SK-N-SH (cell line): ENCODE measurements around the gene NFYA. TPM values are rescaled to one million over a fixed set of nuclear protein-coding genes. Genes with fewer than 3 reads are reported as not detected.

Experiments used
- CTCF ChIA-PET: fragments of 300-600, 350-600 bp; formaldehyde crosslinking; extraction: SDS; loops from one replicate; lab custom pipeline; 2021; lab: Yijun Ruan, JAX
- POLR2A ChIA-PET: fragments of 350-600 bp; sonication (Branson Sonifier 250); formaldehyde crosslinking; extraction: SDS; loops from one replicate; lab custom pipeline; 2020; ENCODE audit warnings: antibody characterized with exemption, inconsistent platforms; lab: Yijun Ruan, JAX
- DNase-seq: peaks from one replicate; pipeline ENCODE4 v3.0.0; 2012
- H2AFZ ChIP-seq: fragments of 200-600 bp; sonication (generic); 2 replicates; pipeline ENCODE4 v1.8.1; 2016; ENCODE audit warnings: antibody characterized with exemption, mild to moderate bottlenecking, low read depth
- H3F3A ChIP-seq: fragments of 200-600 bp; sonication (generic); replicated peaks from 2 replicates; pipeline ENCODE3; 2016; ENCODE audit warnings: antibody characterized with exemption, mild to moderate bottlenecking; ENCODE audit not compliant: insufficient read depth
- H3K27ac ChIP-seq, 2 experiments: fragments of 200-500 bp in 1 of 2; fragments of 200-600 bp in 1 of 2; sonication (Bioruptor generic) in 1 of 2; sonication (generic), shearing (Covaris generic) in 1 of 2; 2 replicates each; pipeline versions ENCODE4 v1.5.1 to v1.6.1; 2014 to 2016; ENCODE audit warnings: low read depth in 2 of 2, inconsistent platforms in 1 of 2, low read length in 1 of 2, mild to moderate bottlenecking in 1 of 2, mixed read lengths in 1 of 2
- H3K27me3 ChIP-seq: fragments of 200-600 bp; sonication (generic), shearing (Covaris generic); 2 replicates; pipeline ENCODE4 v1.6.1; 2016; ENCODE audit warnings: mixed run types; ENCODE audit not compliant: insufficient read depth
- H3K36me3 ChIP-seq, 2 experiments: fragments of 200-500 bp in 1 of 2; fragments of 200-600 bp in 1 of 2; sonication (Bioruptor generic) in 1 of 2; sonication (generic) in 1 of 2; replicated peaks in 1 of 2; 2 replicates each; pipeline versions ENCODE3 to v1.5.1; 2014 to 2016; ENCODE audit warnings: low read length in 1 of 2, mild to moderate bottlenecking in 1 of 2; ENCODE audit not compliant: insufficient read depth in 2 of 2, control insufficient read depth in 1 of 2
- H3K4me1 ChIP-seq, 2 experiments: fragments of 200-500 bp in 1 of 2; fragments of 200-600 bp in 1 of 2; sonication (Bioruptor generic) in 1 of 2; sonication (generic), shearing (Covaris generic) in 1 of 2; 2 replicates each; pipeline versions ENCODE4 v1.5.1 to v1.6.1; 2014 to 2016; ENCODE audit warnings: low read depth in 1 of 2, low read length in 1 of 2, mixed run types in 1 of 2; ENCODE audit not compliant: insufficient read depth in 2 of 2, control insufficient read depth in 1 of 2
- H3K4me2 ChIP-seq: fragments of 200-600 bp; sonication (generic), shearing (Covaris generic); 2 replicates; pipeline ENCODE4 v1.6.1; 2017; ENCODE audit warnings: mixed run types
- H3K4me3 ChIP-seq, 2 experiments: fragments of 200-500 bp in 1 of 2; fragments of 200-600 bp in 1 of 2; sonication (Bioruptor generic) in 1 of 2; sonication (generic), shearing (Covaris generic) in 1 of 2; 2 replicates each; pipeline versions ENCODE4 v1.5.1 to v1.8.1; 2014 to 2016; ENCODE audit warnings: low read depth in 2 of 2, inconsistent platforms in 1 of 2, low read length in 1 of 2, mild to moderate bottlenecking in 1 of 2, mixed read lengths in 1 of 2, moderate library complexity in 1 of 2
- H3K79me2 ChIP-seq: fragments of 200-600 bp; sonication (generic); 2 replicates; pipeline ENCODE4 v1.8.1; 2017; ENCODE audit warnings: mild to moderate bottlenecking; ENCODE audit not compliant: insufficient read depth
- H3K9ac ChIP-seq: fragments of 200-600 bp; sonication (generic); 2 replicates; pipeline ENCODE4 v1.6.1; 2017; ENCODE audit warnings: mixed run types
- H3K9me2 ChIP-seq: fragments of 200-600 bp; sonication (generic); 2 replicates; pipeline ENCODE4 v1.6.1; 2017; ENCODE audit warnings: mixed run types
- H3K9me3 ChIP-seq: fragments of 200-600 bp; sonication (generic); 2 replicates; pipeline ENCODE4 v1.6.1; 2017; ENCODE audit warnings: mixed run types, mild to moderate bottlenecking, moderate library complexity
- H4K20me1 ChIP-seq: fragments of 200-600 bp; sonication (generic); 2 replicates; pipeline ENCODE4 v1.6.1; 2017; ENCODE audit warnings: mild to moderate bottlenecking, mixed run types; ENCODE audit not compliant: insufficient read depth
- CHD2 ChIP-seq: fragments of 150-350 bp; IDR thresholded peaks from 2 replicates; pipeline ENCODE4 v1.6.1; 2018; ENCODE audit warnings: low read length; ENCODE audit not compliant: partially characterized antibody
- ELF1 ChIP-seq: IDR thresholded peaks from 2 replicates; pipeline ENCODE4 v1.4.0; 2012
- FOSL2 ChIP-seq: IDR thresholded peaks from 2 replicates; pipeline ENCODE4 v1.4.0; 2012; ENCODE audit warnings: low read depth, mild to moderate bottlenecking, moderate library complexity, borderline replicate concordance
- FOXJ3 ChIP-seq: sonication (generic); formaldehyde crosslinking; IDR thresholded peaks from 2 replicates; pipeline ENCODE4 v1.5.1; 2020; ENCODE audit warnings: mild to moderate bottlenecking, missing genetic modification reagents
- FOXM1 ChIP-seq: IDR thresholded peaks from 2 replicates; pipeline ENCODE4 v1.4.0; 2012; ENCODE audit warnings: low read depth, mild to moderate bottlenecking
- GABPA ChIP-seq: IDR thresholded peaks from 2 replicates; pipeline ENCODE4 v1.4.0; 2012; ENCODE audit warnings: low read depth, mild to moderate bottlenecking
- MEF2A ChIP-seq: IDR thresholded peaks from 2 replicates; pipeline ENCODE4 v1.4.0; 2012; ENCODE audit warnings: low read depth, borderline replicate concordance
- NRF1 ChIP-seq: IDR thresholded peaks from 2 replicates; pipeline ENCODE4 v1.6.1; 2012; ENCODE audit warnings: low read depth, mild to moderate bottlenecking, low read length
- POLR2AphosphoS5 ChIP-seq: IDR thresholded peaks from 2 replicates; pipeline ENCODE4 v1.6.1; 2012; ENCODE audit warnings: low read depth, low read length
- RAD21 ChIP-seq: IDR thresholded peaks from 2 replicates; pipeline ENCODE4 v1.6.1; 2012; ENCODE audit warnings: mild to moderate bottlenecking, low read length
- SMC3 ChIP-seq: IDR thresholded peaks from 2 replicates; pipeline ENCODE4 v1.6.1; 2012; ENCODE audit warnings: low read depth, low read length, improper control_type of control experiment
- TAF1 ChIP-seq: IDR thresholded peaks from 2 replicates; pipeline ENCODE4 v1.6.1; 2012; ENCODE audit warnings: low read depth, mild to moderate bottlenecking, low read length, moderate library complexity, borderline replicate concordance
- TCF12 ChIP-seq: IDR thresholded peaks from 2 replicates; pipeline ENCODE4 v1.4.0; 2012
- WGBS: methylation state at CpG from one replicate; pipeline ENCODE4 v1.1.6; 2017; ENCODE audit warnings: low lambda C conversion rate; 5-methylcytosine and 5-hydroxymethylcytosine counted together
- polyA plus RNA-seq, 3 experiments: library from polyadenylated mRNA; depleted of rRNA; stranded (reverse); fragments of >200 nt; gene quantifications; 2 replicates each; pipeline ENCODE4 v1.2.3, GENCODE V29; 2012
- TF ChIP-seq, protein P1 (sequence below): fragments of 200-600 bp; sonication (generic); IDR thresholded peaks from 2 replicates; pipeline ENCODE4 v1.6.1; 2017; ENCODE audit warnings: antibody characterized with exemption, mild to moderate bottlenecking, moderate library complexity
- TF ChIP-seq, protein P2 (sequence below): IDR thresholded peaks from 2 replicates; pipeline ENCODE4; 2012
- TF ChIP-seq, protein P3 (sequence below): fragments of 150-350 bp; IDR thresholded peaks from 2 replicates; pipeline ENCODE4 v1.6.1; 2017; ENCODE audit warnings: antibody characterized with exemption, low read length, low read depth, borderline replicate concordance
- TF ChIP-seq, protein P4 (sequence below): IDR thresholded peaks from 2 replicates; pipeline ENCODE4 v1.4.0; 2012; ENCODE audit warnings: low read depth
- TF ChIP-seq, protein P5 (sequence below): IDR thresholded peaks from 2 replicates; pipeline ENCODE4 v1.4.0; 2012; ENCODE audit warnings: low read depth, borderline replicate concordance

Gene NFYA
- polyA plus RNA-seq, 1 of the 3 experiments (the other 2 are of a cell fraction) = 6.8 TPM

DNA sequence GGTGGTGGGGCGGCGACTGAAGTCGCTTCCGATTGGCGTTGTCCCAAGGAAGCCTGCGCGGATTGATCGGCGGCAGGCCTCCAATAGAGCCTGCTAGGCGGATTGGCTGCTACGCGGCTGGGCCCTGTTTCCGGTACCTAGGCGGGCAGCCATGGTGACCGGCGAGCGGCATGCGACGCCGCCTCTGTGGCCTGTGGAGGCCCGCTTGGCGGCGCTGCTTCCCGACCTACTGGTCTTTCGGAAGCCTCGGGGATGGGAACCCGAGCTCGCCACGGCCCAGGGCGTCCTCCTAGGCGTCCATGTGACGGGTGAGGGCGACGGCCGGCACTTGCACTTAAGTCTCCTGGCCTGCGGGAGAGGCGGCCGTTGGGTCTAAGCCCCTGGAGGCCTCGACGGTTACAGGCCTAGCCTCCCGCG lies 28.1 kb downstream of the NFYA start:
- Histone ChIP-seq H3K4me1 (peaks cover 11 to 20% of the 10 kb centered on the region in 2 experiments), H3K4me3 (no peak overlapping the region; a peak in 1 of 4 replicates), H2AFZ (no peak overlapping the region), H3K9ac (no peak overlapping the region), H3K4me2 (no peak overlapping the region), H4K20me1 (0 out of 2 replicates have a peak, but pooled peaks cover 3% of the 10 kb centered on the region), H3K27me3 (no peaks in the 10 kb centered on the region), H3K27ac (no peak overlapping the region), H3F3A (peaks cover 16% of the 10 kb centered on the region), H3K9me2 (no peaks in the 10 kb centered on the region), H3K9me3 (no peaks in the 10 kb centered on the region), H3K79me2 (no peaks in the 10 kb centered on the region), H3K36me3 (peaks cover 48 to 58% of the 10 kb centered on the region in 2 experiments)
- WGBS = 97% methylated on average over 20 of the region's 42 CpGs
- POLR2A ChIA-PET = interaction anchor here (1.0 kb wide), 1 partner anchor 25 kb away, joined by 3 read pairs; no protein-coding TSS in a partner anchor
- no peak for DNase-seq
- CTCF ChIA-PET = interaction anchor here (0.8 to 1.2 kb wide), 2 partner anchors 9 to 205 kb away, joined by 3 to 4 read pairs; no protein-coding TSS in a partner anchor
- TF ChIP-seq POLR2AphosphoS5 = no peak
- no peak for TF ChIP-seq FOXM1
- no peak for TF ChIP-seq ELF1
- no peak for TF ChIP-seq FOXJ3
- no peak for TF ChIP-seq RAD21
- TF ChIP-seq TCF12 = no peak
- TF ChIP-seq, protein P1, sequence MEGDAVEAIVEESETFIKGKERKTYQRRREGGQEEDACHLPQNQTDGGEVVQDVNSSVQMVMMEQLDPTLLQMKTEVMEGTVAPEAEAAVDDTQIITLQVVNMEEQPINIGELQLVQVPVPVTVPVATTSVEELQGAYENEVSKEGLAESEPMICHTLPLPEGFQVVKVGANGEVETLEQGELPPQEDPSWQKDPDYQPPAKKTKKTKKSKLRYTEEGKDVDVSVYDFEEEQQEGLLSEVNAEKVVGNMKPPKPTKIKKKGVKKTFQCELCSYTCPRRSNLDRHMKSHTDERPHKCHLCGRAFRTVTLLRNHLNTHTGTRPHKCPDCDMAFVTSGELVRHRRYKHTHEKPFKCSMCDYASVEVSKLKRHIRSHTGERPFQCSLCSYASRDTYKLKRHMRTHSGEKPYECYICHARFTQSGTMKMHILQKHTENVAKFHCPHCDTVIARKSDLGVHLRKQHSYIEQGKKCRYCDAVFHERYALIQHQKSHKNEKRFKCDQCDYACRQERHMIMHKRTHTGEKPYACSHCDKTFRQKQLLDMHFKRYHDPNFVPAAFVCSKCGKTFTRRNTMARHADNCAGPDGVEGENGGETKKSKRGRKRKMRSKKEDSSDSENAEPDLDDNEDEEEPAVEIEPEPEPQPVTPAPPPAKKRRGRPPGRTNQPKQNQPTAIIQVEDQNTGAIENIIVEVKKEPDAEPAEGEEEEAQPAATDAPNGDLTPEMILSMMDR = no peak
- TF ChIP-seq NRF1 = no peak
- TF ChIP-seq FOSL2 = no peak
- no peak for TF ChIP-seq SMC3
- no peak for TF ChIP-seq TAF1

DNA sequence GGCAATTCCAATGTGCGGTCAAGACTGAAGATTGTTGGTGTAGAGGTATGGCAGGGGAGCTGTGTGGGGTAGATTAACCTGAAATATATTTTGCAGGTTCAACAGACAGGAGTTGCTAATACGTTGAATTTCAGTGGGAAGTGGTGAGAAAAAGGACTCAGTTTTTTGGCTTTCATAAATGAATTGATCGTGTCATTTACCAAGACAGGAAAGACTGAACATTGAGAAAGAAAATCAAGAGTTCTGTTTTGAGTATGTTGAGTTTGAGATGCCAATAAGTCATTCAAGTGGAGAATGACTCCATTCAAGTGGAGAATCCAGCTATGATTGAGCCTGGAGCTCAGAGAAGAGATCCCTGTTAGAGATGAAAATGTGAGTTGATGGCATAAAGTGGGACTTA lies 31.1 kb downstream of the NFYA start:
- POLR2A ChIA-PET = no interaction called here
- TF ChIP-seq TCF12 (no peak), FOSL2 (no peak), RAD21 (no peak), NRF1 (no peak), GABPA (no peak), SMC3 (no peak), MEF2A (no peak), CHD2 (no peak), TAF1 (no peak)
- TF ChIP-seq, protein P2, sequence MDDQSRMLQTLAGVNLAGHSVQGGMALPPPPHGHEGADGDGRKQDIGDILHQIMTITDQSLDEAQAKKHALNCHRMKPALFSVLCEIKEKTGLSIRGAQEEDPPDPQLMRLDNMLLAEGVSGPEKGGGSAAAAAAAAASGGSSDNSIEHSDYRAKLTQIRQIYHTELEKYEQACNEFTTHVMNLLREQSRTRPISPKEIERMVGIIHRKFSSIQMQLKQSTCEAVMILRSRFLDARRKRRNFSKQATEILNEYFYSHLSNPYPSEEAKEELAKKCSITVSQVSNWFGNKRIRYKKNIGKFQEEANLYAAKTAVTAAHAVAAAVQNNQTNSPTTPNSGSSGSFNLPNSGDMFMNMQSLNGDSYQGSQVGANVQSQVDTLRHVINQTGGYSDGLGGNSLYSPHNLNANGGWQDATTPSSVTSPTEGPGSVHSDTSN = no peak
- TF ChIP-seq, protein P3, sequence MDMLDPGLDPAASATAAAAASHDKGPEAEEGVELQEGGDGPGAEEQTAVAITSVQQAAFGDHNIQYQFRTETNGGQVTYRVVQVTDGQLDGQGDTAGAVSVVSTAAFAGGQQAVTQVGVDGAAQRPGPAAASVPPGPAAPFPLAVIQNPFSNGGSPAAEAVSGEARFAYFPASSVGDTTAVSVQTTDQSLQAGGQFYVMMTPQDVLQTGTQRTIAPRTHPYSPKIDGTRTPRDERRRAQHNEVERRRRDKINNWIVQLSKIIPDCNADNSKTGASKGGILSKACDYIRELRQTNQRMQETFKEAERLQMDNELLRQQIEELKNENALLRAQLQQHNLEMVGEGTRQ = no peak
- TF ChIP-seq, protein P1 = no peak
- TF ChIP-seq, protein P4, sequence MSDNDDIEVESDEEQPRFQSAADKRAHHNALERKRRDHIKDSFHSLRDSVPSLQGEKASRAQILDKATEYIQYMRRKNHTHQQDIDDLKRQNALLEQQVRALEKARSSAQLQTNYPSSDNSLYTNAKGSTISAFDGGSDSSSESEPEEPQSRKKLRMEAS = no peak
- TF ChIP-seq, protein P5, sequence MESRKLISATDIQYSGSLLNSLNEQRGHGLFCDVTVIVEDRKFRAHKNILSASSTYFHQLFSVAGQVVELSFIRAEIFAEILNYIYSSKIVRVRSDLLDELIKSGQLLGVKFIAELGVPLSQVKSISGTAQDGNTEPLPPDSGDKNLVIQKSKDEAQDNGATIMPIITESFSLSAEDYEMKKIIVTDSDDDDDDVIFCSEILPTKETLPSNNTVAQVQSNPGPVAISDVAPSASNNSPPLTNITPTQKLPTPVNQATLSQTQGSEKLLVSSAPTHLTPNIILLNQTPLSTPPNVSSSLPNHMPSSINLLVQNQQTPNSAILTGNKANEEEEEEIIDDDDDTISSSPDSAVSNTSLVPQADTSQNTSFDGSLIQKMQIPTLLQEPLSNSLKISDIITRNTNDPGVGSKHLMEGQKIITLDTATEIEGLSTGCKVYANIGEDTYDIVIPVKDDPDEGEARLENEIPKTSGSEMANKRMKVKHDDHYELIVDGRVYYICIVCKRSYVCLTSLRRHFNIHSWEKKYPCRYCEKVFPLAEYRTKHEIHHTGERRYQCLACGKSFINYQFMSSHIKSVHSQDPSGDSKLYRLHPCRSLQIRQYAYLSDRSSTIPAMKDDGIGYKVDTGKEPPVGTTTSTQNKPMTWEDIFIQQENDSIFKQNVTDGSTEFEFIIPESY = no peak

More for the DNA sequence above, 31.1 kb downstream of the NFYA start:
- Histone ChIP-seq H3K27me3 (no peaks in the 10 kb centered on the region), H3K79me2 (no peaks in the 10 kb centered on the region), H3K36me3 (peaks cover 23 to 29% of the 10 kb centered on the region in 2 experiments), H3K9me3 (no peaks in the 10 kb centered on the region), H2AFZ (no peak overlapping the region), H3K9me2 (no peaks in the 10 kb centered on the region), H3K4me1 (peaks cover 0 to under 1% of the 10 kb centered on the region in 2 experiments; a peak in 1 of 4 replicates), H3K4me2 (no peak overlapping the region), H3K9ac (no peak overlapping the region), H3K4me3 (no peak overlapping the region), H4K20me1 (0 out of 2 replicates have a peak, but pooled peaks cover 2% of the 10 kb centered on the region), H3K27ac (no peak overlapping the region), H3F3A (no peaks in the 10 kb centered on the region)
- no peak for DNase-seq
- WGBS = 97% methylated on average over 3 of the region's 3 CpGs
- CTCF ChIA-PET = interaction anchor here (0.7 to 1.7 kb wide), 2 partner anchors 9 to 11 kb away, joined by 3 to 7 read pairs; no protein-coding TSS in a partner anchor
